Measurements from ENCODE around the gene RNU11.

Gene RNU11

DNA sequence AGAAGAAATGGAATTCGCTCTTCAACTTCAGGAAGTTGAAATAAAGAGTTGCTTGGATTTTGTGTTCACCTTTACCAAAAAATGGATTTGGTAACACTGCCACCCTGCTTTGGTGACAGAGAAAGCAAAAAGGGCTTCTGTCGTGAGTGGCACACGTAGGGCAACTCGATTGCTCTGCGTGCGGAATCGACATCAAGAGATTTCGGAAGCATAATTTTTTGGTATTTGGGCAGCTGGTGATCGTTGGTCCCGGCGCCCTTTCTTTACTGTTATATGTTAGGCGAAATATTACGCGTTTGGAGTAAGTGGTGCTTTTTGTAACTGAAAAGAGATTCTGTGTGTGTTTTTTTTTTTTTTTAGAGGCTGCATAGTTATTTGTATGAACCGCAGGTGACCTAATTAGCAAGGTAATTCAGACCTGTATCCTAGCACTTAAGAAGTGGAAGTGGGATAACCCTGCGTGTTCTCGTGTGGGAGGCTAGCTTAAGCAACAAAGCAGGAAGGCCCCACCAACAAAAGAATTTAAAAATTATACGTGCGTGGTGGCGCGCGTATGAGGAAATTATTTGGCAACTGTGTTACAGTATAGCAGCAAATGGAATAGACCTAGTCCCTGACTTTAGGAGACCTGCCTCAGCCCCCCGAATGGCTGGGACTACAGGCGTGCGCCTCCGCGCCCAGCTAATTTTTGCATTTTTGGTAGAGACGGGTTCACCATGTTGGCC lies at the start of gene RNU11:
Gene RNU11 (plus strand): TSS at position 127 of the 725 bp plus-strand sequence.
- Histone ChIP-seq H3K4me3 (peak within 1 kb of the TSS; percentile 71), H3K27ac (peak within 1 kb of the TSS; percentile 88 to 92)
- DNase-seq (ENCODE audit: low spot score): peak; percentile 91
- TF ChIP-seq, protein P1, sequence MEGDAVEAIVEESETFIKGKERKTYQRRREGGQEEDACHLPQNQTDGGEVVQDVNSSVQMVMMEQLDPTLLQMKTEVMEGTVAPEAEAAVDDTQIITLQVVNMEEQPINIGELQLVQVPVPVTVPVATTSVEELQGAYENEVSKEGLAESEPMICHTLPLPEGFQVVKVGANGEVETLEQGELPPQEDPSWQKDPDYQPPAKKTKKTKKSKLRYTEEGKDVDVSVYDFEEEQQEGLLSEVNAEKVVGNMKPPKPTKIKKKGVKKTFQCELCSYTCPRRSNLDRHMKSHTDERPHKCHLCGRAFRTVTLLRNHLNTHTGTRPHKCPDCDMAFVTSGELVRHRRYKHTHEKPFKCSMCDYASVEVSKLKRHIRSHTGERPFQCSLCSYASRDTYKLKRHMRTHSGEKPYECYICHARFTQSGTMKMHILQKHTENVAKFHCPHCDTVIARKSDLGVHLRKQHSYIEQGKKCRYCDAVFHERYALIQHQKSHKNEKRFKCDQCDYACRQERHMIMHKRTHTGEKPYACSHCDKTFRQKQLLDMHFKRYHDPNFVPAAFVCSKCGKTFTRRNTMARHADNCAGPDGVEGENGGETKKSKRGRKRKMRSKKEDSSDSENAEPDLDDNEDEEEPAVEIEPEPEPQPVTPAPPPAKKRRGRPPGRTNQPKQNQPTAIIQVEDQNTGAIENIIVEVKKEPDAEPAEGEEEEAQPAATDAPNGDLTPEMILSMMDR (IDR thresholded peaks at IDR 0.05): no peak

DNA sequence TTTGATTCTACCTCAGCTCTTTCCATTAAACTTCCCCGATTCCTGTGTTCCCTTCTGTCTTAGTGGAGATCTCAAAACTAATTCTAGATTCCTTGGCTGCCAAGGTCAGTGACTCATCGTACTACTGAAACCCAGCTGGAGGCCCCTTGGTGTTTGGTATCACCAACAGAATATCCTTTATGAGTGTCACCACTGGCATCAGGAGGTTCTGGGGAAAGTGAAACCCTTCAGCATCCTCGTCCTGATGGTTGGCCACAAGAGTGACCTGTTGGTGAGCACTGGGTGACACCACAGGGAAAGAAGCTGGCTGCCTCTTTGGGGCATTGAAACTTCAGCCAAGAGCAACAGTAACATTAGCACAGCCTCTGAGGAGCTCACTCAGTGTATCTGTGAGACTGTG lies 46.7 kb upstream of the RNU11 start:
- Histone ChIP-seq H3K27ac (peak overlapping the region; percentile 34 to 60), H3K4me3 (no peak overlapping the region)
- TF ChIP-seq, protein P1 (IDR thresholded peaks at IDR 0.05): no peak
- DNase-seq (ENCODE audit: low spot score): no peak

DNA sequence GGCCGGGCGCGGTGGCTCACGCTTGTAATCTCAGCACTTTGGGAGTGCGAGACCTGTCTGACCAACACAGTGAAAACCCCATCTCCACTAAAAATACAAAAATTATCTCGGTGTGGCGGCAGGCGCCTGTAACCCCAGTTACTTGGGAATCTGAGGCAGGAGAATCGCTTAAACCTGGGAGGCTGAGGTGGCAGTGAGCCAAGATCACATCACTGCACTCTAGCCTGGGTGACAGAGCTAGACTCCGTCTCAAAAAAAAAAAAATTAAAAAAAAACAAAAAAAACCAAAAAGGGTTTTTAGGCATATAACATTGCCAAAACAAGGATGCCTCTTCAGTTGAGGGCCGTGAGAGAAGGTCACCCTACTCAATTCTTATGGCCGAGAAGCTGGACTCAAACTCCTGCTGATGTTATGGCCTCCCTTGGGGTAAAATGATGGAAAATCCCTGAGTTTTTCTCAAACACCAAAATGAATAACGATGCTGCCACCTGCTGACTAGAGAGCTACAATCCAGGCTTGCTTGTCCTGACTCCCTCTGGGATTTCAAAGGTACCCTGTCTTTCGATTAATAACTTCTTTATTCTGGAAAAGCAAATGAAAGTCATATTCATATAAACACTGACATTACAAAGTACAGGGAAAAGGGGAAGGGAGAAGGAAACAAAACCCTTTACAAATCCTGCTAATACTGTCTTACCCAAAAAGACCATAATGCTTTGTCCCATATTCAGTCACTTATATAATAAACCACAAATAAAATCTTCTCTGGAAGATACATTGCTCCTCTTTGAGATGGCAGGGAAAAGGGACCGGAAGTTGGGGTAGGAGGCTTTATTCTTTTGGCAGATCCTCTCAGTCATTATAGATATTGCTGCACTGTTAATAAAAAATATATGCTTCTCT lies 45.6 kb upstream of the RNU11 start:
- TF ChIP-seq, protein P1 (IDR thresholded peaks at IDR 0.05): peak; percentile 28
- DNase-seq (ENCODE audit: low spot score): no peak
- H3K4me3 ChIP-seq: no peak overlapping the region
- H3K27ac ChIP-seq: peak overlapping the region; percentile 34 to 60

DNA sequence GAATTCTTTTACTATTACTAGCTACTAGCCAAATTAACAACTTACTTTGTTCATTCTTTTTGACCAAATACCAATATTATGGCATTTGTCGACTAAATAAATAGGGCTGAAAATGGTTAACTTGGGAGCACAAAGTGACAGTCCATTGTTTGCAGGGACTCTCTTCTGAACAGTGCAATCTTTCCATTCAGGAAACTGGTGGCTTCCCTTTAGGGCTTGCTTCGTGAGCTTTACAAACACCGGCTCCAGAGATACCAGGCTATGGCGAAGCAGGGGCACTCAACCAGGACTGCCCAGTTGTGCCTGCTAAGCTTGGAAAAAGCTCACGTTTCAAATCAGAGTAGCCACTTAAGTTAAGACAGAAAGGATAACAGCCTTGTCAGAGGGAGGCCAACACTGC lies 44.0 kb upstream of the RNU11 start:
- no peak overlapping the region for H3K27ac ChIP-seq
- DNase-seq (ENCODE audit: low spot score): no peak
- TF ChIP-seq, protein P1 (IDR thresholded peaks at IDR 0.05): no peak
- H3K4me3 ChIP-seq: no peak overlapping the region

DNA sequence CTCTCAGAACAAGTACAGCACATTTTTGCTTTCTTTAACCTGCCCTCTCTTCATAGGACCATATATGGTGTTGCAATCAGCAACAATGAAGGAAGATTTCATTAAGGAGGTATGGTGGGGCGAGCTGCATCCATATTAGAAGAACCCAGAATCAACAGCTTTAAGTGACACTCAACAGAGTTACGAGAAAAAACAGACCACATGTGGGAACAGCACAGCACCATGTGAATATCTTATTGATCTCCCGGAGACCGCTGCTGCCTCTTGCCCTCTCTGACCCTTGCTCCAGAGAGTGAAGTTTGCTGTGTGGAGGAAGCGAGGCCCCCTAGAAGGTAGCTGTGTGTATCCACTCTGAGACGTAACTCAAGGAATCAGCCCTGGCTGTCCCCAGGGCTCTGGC lies 43.4 kb upstream of the RNU11 start:
- no peak for DNase-seq (ENCODE audit: low spot score)
- Histone ChIP-seq H3K4me3 (no peak overlapping the region), H3K27ac (no peak overlapping the region)
- TF ChIP-seq, protein P1 (IDR thresholded peaks at IDR 0.05): no peak

DNA sequence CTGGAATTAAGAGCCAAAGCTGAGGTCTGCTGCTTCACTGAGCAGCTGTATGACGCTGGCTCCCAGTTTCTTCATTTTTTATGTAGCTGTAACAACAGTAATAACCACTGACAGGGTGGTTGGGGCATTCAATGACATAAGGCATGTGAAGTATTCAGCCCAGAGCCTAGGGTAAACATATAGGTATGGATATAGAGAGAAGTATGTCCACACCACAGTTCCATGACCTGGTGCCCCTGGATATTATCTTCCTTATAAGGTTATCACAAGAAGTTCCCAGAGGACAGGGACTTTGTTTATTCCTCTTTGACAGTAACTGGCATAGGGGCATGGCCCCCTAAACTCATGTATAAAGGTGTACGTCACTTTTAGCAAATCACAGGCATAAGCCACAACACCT lies 41.6 kb upstream of the RNU11 start:
- Histone ChIP-seq H3K4me3 (no peak overlapping the region), H3K27ac (no peak overlapping the region)
- TF ChIP-seq, protein P1 (IDR thresholded peaks at IDR 0.05): no peak
- DNase-seq (ENCODE audit: low spot score): no peak
